ENCODE results near the gene GEMIN5. TPM values are rescaled to one million over a fixed set of nuclear protein-coding genes. Genes with fewer than 3 reads are reported as not detected.
A peak's percentile ranks its signal among the peaks of the same experiment; 100 is the strongest.

The GEMIN5 gene
- total and polyA plus RNA-seq, 2 of the 13 experiments (the other 11 are each of a cell fraction or from before 2014, with no cell fraction given): 6.6 to 28.6 TPM

DNA sequence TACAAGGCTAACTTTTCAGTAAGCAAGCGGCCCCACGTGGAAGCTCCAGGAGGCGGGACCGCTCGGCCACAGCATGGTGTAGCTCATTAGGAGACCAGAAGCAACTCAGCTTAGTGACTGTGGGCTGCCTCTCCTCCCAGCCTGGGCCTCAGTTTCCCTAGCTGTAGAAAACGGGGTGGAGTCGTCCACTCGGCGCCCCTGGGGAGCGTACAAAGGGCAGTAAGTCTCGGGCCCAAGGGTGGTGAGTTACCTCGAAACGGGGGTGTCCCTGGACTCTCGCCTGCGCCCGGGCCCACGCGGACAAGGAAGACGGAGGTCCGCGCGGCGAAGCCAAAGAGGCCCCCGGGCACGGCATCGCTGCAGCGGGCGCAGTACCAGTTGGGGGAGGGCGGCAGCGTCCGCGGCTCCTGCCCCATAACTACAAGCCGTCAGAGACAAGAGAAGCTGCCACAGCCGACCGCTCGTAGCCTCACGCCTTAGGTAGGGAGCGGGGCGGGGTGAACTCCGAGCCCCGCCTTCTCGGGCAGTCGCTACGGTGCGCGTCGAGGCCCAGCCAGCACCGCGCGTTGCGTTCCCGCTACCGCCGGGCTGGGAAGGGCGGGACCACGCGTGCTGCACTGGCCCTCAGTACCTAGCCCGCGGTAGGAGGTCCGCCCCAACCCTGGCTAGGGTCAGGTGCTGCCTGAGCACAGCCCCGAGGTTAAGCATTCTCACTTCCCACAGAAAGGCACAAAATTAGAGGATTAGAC, at the start of gene GEMIN5 (continued):
- TF ChIP-seq CERS6 (CRISPR knock-in tag; IDR thresholded peaks at IDR 0.05): no peak
- no peak for TF ChIP-seq SSRP1 (CRISPR knock-in tag; IDR thresholded peaks at IDR 0.05)
- peak; percentile 53; the same call in 1 of the 2 replicates for TF ChIP-seq SNAPC4 (CRISPR knock-in tag; IDR thresholded peaks at IDR 0.05)
- peak; percentile 56; the same call in 1 of the 2 replicates for TF ChIP-seq ZNF431 (CRISPR knock-in tag; IDR thresholded peaks at IDR 0.05; ENCODE audit: borderline replicate concordance, low read depth)
- TF ChIP-seq E2F1 (CRISPR knock-in tag; IDR thresholded peaks at IDR 0.05): peak; percentile 76
- no peak for TF ChIP-seq RBAK (CRISPR knock-in tag; IDR thresholded peaks at IDR 0.05)
- TF ChIP-seq ZNF772 (CRISPR knock-in tag; IDR thresholded peaks at IDR 0.05): peak; percentile 78; the same call in 1 of the 2 replicates
- TF ChIP-seq ZNF180 (CRISPR knock-in tag; IDR thresholded peaks at IDR 0.05; ENCODE audit: borderline replicate concordance, low read depth): no peak
- TF ChIP-seq HMGXB3 (CRISPR knock-in tag; IDR thresholded peaks at IDR 0.05; ENCODE audit: borderline replicate concordance): peak; percentile 22; the same call in 1 of the 2 replicates
- no peak for TF ChIP-seq MATR3 (CRISPR knock-in tag; IDR thresholded peaks at IDR 0.05)
- no peak for TF ChIP-seq CCAR2 (optimal IDR thresholded peaks at IDR 0.05; ENCODE audit: low read depth, low read length)
- TF ChIP-seq ZNF644 (CRISPR knock-in tag; IDR thresholded peaks at IDR 0.05; ENCODE audit: low read depth): no peak
- TF ChIP-seq SP5 (CRISPR knock-in tag; IDR thresholded peaks at IDR 0.05; ENCODE audit: borderline replicate concordance, low read depth): peak; percentile 85
- no peak for TF ChIP-seq PHF5A (CRISPR knock-in tag; IDR thresholded peaks at IDR 0.05; ENCODE audit: low read depth, unreplicated experiment)
- 0 out of 2 replicates have a peak, but pooled peaks have one; percentile 46 for TF ChIP-seq HOXD1 (CRISPR knock-in tag; IDR thresholded peaks at IDR 0.05)
- TF ChIP-seq MYNN (CRISPR knock-in tag; IDR thresholded peaks at IDR 0.05; ENCODE audit: low read depth): no peak
- 0 out of 4 replicates have a peak, but pooled peaks of 1 of the 2 experiments have one; percentile 16 for TF ChIP-seq EP300 (IDR thresholded peaks at IDR 0.05; ENCODE audit: low read depth in 2 of 2, low read length in 2 of 2)
- no peak for TF ChIP-seq EP300 (CRISPR knock-in tag; IDR thresholded peaks at IDR 0.05; ENCODE audit: borderline replicate concordance)

Measured in HepG2 (cell line).